Measurements from ENCODE around the gene NUDCD2.

The NUDCD2 gene

GRCh38 chr5:163459819-163460561, at the start of gene NUDCD2:
Gene NUDCD2, minus strand, starts transcription at chr5:163460102. Its CDS starts 52 bp downstream, at chr5:163460050.
- no peak for FAIRE-seq

- FAIRE-seq = no peak
Measured at GRCh38 chr5:163509291-163509951, 49.5 kb upstream of the NUDCD2 start.

GRCh38 chr5:163508753-163509152, 48.9 kb upstream of the NUDCD2 start:
- FAIRE-seq = no peak

DNA sequence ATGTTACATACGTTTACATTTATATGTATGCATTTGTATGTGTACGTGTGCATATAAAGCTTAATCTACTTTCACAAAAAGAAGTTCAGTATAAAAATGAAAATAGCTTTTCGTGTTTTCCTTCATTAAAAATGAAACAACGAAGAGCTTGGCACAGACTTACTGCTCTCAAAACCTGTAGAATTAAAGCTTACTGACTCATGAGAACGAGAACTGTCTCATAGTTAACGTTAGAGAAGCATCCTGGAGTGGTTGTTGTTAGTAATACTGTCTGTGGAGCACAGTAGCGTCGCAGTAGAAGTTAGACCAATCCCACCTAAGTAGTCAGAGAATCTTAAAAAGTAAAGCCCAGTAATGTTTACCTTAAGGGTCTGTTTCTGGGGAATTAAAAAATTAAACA, 46.8 kb upstream of the NUDCD2 start:
- FAIRE-seq = no peak

GRCh38 chr5:163506095-163506457, 46.2 kb upstream of the NUDCD2 start:
- FAIRE-seq = no peak

GRCh38 chr5:163505368-163506094, 45.6 kb upstream of the NUDCD2 start, which contains the start of gene MAT2B:
Gene MAT2B, plus strand, starts transcription at chr5:163505619. Its CDS starts 68 bp downstream, at chr5:163505687.
- no peak for FAIRE-seq

GRCh38 chr5:163505049-163505367, 45.1 kb upstream of the NUDCD2 start:
- FAIRE-seq = no peak

- no peak for FAIRE-seq
Measured at GRCh38 chr5:163504079-163504931, 44.4 kb upstream of the NUDCD2 start.

- FAIRE-seq = no peak
Measured at GRCh38 chr5:163503106-163504078, 43.5 kb upstream of the NUDCD2 start.

GRCh38 chr5:163502521-163502920, 42.6 kb upstream of the NUDCD2 start:
- FAIRE-seq = no peak

DNA sequence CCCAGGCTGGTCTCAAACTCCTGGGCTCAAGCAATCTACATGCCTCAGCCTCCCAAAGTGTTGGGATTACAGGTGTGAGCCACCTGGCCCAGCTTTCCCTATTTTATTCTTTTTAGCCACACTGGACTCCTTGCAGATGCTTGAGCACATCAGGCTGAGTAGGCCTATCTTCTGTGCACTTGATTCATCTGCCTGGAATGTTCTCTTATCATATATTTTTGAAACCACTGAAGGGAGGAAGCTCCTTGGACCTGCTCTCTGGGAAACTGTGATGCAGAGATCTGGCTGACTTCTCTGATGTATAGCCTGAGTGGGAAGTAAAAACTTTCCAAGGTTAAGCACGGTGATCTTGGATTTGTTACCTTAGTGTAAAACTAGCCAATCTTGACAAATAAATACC, 39.0 kb upstream of the NUDCD2 start:
- no peak for FAIRE-seq

DNA sequence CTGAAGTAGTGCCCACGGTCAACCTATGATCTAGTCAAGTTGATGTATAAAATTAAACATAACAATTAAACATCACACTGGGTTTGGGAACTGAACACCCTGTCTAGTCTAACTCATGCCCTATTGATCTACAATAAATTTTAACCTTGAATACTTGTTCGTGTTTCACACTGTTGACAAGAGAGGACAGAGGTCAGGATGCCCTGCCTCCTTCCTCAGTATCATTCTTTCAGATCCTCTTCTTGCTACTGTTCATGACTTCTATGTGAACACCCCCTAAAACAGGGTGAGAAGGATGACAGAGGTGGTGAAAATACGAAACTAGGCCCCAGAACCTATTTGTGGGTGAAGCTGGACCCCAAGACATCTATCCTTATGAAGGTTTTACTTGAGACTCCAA, 37.4 kb upstream of the NUDCD2 start:
- no peak for FAIRE-seq

GRCh38 chr5:163496286-163496685, 36.4 kb upstream of the NUDCD2 start:
- no peak for FAIRE-seq

DNA sequence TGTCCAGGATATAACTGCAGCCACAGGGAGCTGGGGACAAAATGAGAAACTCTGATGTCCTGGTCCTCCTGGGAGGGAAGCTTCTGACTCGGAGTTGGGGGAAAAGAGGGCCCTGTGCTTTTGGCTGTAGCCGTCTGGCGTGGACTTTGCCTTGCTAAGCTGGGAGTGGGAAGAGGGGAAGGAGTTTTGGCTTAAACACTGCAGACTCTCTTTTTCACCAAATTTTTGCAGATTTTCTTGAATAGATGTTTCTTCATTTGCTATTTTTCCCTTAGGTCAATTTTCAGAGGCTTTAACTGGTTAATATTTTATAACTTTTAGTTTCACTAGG, 29.8 kb upstream of the NUDCD2 start:
- FAIRE-seq = no peak

DNA sequence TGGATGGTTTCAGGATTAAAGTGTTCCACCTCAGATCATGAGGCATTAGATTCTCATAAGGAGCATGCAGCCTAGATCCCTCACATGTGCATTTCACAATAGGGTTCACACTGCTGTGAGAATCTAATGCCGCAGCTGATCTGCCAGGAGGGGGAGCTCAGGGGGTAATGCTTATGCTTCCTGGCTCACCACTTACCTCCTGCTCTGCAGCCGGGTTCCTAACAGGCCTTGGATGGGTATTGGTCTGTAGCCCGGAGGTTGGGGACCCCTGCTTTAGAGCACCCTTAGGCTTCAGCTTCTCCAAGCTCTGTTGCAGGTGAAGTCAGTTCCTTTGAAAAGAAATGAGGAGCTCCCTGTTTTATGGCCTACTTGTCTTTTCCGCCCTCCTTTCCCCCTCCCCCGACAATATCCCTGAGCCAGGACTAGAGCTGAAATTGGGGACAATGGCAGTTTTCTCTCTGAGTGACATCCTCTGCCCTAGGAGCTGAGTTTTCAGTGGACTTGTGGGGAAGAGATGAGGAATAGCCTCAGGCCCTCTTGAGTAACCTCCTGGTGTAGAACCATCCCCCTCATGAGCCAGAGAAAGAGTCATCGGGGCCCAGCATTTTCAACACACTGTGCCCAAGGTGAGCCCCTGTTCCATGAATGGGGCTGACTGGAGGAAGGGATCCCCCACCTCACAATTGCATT, 29.3 kb upstream of the NUDCD2 start:
- no peak for FAIRE-seq

- no peak for FAIRE-seq
Measured at GRCh38 chr5:163478982-163479271, 19.0 kb upstream of the NUDCD2 start.

DNA sequence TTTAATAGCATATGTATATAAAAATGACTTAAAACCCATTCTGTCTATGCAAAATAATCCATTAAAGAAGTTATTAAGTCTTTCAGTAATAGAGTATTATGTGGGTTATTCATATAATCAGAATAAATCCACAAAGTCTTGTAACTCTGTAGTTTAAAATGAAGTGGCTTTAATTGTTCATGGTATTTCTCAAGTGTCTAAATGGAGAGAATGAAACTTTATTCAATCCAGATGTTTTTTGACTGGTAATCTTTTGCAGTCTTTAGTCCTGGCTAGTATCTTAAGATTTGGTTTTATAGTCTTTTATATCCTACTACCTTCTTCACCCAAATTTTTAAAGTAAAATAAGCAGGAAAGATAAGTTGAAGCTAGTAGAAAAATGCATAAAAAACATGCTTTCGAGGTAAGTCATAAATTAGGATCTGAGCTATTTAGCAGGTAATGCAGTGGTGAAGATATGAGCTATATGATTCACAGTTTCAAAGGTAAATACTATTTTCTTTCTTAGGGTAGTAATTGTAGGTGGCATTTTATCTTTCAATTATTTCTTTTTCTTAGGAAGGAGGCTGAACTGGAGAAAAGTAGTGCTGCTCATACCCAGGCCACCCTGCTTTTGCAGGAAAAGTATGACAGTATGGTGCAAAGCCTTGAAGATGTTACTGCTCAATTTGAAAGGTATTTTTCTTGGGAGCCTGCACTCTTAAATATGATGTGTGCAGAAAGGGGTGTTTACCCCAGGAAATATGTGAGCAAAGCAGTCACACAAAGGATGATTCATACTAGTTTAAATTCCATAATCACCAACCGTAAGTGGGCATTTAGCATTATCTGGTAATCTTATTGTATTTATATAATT, 18.5 kb upstream of the NUDCD2 start:
- no peak for FAIRE-seq

GRCh38 chr5:163475411-163475810, 15.5 kb upstream of the NUDCD2 start:
- no peak for FAIRE-seq

DNA sequence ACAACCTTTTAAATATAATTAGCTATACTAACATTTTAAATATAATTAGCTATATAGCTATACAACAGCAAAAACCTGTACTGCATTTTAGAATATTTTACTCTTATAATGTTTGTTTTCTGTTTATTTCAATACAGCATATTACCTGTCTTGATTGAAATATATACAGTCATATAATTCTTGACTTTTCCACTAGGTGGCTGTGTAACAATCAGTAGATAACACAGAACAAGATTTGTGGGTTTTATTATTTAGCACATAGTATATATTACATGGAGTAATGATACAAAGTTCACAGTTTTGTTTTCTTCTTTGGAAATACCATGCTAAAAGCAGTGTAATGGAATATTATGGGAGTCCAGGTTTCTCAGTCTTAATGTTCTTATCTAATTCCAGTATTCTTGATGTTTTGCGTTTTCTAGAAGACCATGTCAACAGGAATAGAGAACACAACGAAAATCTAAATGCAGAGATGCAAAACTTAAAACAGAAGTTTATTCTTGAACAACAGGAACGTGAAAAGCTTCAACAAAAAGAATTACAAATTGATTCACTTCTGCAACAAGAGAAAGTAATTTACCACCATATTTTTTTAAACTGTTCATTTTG, 13.8 kb upstream of the NUDCD2 start:
- FAIRE-seq = no peak

GRCh38 chr5:163467682-163468081, 7.8 kb upstream of the NUDCD2 start:
- no peak for FAIRE-seq

Measured in colon (tissue), 2 donors.